Measurements from ENCODE around the gene SPPL2C.
A peak's percentile ranks its signal among the peaks of the same experiment; 100 is the strongest.

The SPPL2C gene

GRCh38 chr17:45893725-45894021, 49.0 kb downstream of the SPPL2C start:
- TF ChIP-seq CTCF (IDR thresholded peaks at IDR 0.05) = no peak

- TF ChIP-seq CTCF (IDR thresholded peaks at IDR 0.05) = peak; percentile 94
Measured at GRCh38 chr17:45894022-45894784, 49.5 kb downstream of the SPPL2C start, which contains the start of gene MAPT. MAPT (plus strand) TSS chr17:45894554; CDS start chr17:45962338, 67,784 bp downstream.

GRCh38 chr17:45895304-45895968, 50.8 kb downstream of the SPPL2C start:
- peak; percentile 40 for TF ChIP-seq CTCF (IDR thresholded peaks at IDR 0.05)

DNA sequence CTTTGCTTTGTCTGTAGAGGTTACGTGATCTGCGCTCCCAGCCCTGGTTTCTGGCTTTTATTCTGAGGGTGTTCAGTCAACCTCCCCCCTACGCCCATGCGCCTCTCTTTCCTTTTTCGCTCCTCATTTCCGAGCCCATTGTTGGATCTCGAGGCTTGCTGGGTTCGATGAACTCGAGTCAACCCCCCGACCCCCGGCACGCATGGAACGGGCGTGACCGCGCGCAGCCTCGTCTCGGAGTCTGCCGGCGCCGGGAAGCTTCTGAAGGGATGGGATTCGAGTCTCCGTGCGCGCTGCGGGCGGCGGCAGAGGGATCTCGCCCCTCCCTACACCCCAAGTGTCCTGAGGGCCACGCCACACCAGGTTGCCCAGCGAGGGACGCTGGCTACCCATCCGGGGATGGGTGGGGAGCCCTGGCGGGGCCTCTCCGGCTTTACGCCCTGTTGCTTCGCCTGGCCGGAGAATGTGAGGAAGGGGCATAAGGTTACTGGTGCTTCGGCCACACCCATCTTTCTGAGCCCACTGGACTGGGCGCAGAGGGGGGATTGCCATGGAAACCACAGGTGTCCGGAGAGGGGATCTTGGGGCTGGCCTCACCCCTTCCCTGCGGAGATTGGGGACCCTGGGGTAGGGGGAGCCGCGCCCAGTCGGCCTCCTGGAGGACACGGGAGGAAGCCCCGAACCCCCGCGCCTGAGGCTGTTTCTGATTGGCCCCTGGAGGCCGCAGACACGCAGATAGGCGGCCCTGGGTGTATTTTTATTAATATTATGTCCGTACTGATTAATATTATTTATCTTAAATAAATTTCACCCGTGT, 51.5 kb downstream of the SPPL2C start:
- TF ChIP-seq CTCF (IDR thresholded peaks at IDR 0.05) = no peak
